GM18907 (cell line): ENCODE results near the gene FUOM.

Experiments
- ATAC-seq: cut with Tn5 transposase; IDR thresholded peaks from one replicate; pipeline ENCODE4 v1.9.1; 2021; ENCODE audit warnings: mild to moderate bottlenecking, moderate library complexity; ENCODE audit not compliant: unreplicated experiment

FUOM gene

DNA sequence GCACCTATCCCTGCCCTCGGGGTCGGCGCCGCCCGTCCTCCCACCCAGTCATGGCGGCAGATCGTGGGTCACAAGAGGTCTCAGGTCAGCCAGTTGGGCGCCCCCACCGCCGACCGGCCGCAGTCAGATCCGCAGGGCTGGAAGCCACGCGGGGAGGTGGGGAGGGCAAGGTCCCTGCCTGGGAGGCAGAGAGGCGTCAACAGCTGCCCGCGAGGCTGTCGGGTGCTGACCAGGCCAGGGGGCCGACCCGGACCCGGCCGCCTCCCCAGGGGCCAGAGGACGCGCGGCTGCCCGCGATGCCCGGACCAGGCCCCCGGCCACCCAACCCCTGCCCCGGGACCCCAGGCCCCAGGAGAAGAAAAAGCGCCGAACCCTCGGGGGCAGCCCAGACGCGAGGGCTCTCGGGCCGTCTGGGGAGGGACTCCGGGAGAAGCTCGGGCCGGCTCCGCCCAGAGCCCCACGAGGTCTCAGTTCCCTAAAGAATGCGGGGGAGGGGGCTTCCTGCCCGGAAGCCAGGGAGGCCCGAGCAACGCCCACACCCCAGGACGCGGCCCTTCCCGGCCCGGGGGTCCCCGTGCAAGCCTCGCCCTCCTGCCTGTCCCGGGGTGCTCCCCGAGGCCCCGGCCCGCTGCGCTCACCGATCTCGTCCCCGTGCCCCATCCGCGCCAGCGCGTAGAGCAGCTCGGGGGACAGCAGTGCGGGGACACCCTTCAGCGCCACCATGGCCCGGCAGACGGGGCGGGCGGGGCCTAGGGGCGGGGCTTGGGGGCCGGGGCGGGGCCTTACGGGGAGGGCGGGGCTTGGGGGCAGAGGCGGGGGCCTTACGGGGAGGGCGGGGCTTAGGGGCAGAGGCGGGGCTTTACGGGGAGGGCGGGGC lies at the start of gene FUOM:
Gene FUOM, minus strand, starts transcription at position 735 of the 877 bp plus-strand sequence. Its CDS starts 12 bp downstream, at position 723.
- ATAC-seq, result peak; percentile 59

DNA sequence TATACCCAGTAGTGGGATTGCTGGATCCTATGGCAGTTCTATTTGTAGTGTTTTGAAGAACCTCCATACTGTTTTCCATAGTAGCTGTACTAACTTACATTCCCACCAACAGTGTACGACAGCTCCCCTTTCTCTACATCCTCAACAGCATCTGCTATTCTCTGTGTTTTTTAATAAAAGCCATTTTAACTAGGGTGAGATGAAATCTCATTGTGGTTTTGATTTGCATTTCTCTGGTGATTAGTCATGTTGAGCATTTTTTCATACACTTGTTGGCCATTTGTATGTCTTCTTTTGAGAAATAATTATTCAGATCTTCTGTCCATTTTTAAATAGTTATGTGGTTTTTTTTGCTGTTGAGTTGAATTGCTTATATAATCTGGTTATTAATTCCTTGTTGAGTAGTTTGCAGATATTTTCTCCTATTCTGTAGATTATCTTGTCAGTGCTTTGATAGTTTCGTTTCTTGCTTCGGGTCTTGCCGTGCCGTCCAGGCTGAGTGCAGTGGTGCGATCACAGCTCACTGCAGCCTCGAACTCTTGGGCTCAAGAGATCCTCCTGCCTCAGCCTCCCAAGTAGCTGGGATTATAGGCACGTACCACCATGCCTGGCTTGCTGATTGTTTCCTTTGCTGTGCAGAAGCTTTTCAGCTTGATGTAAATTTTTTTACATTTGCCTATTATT lies 48.2 kb upstream of the FUOM start:
- ATAC-seq, result peak; percentile 42

DNA sequence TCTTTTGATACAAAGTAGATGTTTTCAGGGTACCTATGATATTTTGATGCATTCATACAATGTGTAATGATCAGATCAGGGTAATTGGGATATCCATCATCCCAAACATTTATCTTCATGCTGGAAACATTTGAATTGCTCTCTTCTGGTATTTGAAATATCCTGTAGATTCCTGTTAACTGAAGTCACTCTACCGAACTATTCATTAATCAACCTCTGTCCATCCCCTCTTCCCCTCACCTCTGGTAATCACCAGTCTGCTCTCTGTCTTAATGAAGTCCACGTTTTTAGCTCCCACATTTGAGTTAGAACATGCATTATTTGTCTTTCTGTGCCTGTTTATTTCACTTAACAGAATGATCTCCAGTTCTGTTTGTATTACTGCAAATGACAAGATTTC lies 47.5 kb upstream of the FUOM start:
- no peak for ATAC-seq

GRCh38 chr10:133403784-133404183 lies 46.0 kb upstream of the FUOM start:
- no peak for ATAC-seq

GRCh38 chr10:133403359-133403758 lies 45.5 kb upstream of the FUOM start:
- ATAC-seq, result no peak

DNA sequence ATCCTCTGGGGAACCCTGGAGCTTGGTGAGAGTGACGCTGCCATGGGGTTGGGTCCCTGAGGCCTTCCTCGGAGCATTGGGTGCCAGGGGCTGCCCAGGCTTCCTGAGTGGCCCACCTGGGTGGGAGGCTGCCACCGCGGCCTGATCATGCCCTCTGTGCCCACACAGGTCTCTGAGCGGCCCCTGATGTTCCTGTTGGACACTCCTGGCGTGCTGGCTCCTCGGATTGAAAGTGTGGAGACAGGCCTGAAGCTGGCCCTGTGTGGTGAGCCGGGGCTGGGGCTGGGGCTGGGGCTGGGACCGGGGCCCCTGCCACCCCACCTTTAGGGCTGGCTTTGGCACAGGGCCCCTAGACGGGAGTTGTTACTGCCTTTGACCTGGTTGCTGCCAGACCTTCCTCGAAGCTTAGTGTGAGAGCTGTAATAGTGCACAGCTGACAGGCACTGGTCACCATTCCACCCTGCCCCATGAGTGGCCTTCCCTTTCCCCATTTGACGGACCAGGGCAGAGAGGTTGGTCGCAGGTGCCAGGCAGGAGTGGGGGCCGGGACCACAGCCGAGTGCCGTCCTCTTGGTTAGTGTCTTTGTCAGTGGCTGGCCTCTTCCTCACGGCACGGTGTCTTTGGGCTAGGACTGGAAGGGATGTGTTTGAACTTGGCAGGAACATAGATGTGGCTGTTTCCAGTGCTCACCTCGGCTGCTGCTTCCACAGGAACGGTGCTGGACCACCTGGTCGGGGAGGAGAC lies 44.3 kb upstream of the FUOM start:
- no peak for ATAC-seq

GRCh38 chr10:133401500-133401899 lies 43.7 kb upstream of the FUOM start:
- peak; percentile 17 for ATAC-seq

GRCh38 chr10:133400624-133401424 lies 43.0 kb upstream of the FUOM start:
- peak; percentile 66 for ATAC-seq

DNA sequence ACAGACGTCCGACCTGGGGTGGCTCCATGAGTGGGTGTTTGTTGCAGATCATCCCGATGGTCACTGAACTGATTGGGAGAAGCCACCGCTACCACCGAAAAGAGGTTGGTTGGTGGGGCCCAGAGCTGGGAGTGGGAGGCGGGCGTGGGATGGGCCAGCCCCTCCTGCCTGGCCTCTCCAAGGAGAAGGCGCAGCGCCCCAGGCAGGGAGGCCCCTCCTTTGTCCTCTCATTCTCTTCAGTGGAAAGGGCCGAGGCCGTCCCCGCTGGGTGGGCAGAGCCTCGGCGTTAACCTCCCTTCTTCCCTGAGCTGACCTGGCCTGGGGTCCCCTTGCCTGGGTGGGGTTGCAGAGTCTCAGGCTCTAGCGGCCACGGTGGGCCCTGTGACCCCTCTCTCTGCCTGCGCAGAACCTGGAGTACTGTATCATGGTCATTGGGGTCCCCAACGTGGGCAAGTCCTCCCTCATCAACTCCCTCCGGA lies 41.3 kb upstream of the FUOM start:
- no peak for ATAC-seq

DNA sequence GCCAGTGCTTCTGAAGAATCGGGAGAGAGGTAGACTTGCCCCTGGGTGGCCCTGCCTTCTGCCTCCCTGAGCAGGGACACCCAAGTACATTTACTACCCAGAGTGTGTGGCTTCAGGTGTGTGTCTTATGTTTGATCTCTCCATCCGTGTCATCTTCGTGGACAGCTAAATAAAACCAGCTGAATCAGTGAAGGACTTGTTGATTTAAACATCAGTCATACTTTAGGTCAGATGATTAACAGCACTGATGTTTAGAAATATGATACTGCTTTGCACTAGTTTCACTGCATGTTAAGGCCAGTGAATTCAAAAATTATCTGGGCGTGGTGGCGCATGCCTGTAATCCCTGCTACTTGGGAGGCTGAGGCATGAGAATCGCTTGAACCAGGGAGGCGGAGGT lies 40.1 kb upstream of the FUOM start:
- ATAC-seq, result no peak

GRCh38 chr10:133396035-133396624 lies 38.3 kb upstream of the FUOM start:
- ATAC-seq, result no peak

- ATAC-seq, result no peak
Measured at GRCh38 chr10:133394801-133395221, 37.0 kb upstream of the FUOM start.

- peak; percentile 75 for ATAC-seq
Measured at GRCh38 chr10:133394064-133394663, 36.3 kb upstream of the FUOM start, which contains the start of gene MTG1. TSS of gene MTG1 (plus strand) at chr10:133394157. CDS start at chr10:133394221, 64 bp downstream.

DNA sequence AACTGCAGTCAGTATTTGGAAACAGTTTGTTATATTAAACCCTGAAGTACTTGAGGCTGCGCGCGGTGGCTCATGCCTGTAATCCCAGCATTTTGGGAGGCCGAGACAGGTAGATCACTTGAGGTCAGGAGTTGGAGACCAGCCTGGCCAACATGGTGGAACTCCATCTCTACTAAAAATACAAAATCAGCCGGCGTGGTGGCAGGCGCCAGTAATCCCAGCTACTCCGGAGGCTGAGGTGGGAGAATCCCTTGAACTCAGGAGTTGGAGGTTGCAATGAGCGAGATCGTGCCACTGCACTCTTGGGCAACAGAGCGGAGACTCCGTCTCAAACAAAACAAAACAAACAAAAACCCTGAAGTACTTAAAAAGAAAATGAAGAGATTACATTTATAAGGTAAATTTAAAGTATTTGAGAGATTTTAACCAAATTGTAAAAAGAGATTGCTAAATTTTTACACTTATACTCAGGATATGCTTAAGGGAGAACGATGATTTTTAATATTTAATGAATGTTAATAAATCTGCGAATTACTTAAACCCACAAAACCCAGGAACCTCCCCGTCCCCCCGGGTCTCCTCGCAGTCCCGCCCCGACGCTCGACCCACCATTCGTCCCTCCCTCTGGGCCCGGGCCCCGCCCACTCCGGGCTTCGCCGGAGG lies 35.7 kb upstream of the FUOM start:
- ATAC-seq, result no peak

- ATAC-seq, result no peak
Measured at GRCh38 chr10:133391761-133392518, 34.1 kb upstream of the FUOM start.

GRCh38 chr10:133391249-133391635 lies 33.4 kb upstream of the FUOM start:
- no peak for ATAC-seq

GRCh38 chr10:133390597-133391248 lies 32.9 kb upstream of the FUOM start:
- no peak for ATAC-seq
